Stimulated activated CD8-positive, alpha-beta memory T cell treated with anti-CD3 and anti-CD28 coated beads, Interleukin-4, amount 100 ng/mL, for 4 hours (primary cell): ENCODE measurements around the gene DDX3Y.

ENCODE experiments used
- DNase-seq, 2 donors: peaks; one replicate each; pipeline ENCODE4 v3.0.0-alpha.2; 2020; ENCODE audit warnings: low read depth in 2 of 2, low spot score in 1 of 2

Gene DDX3Y

GRCh38 chrY:12904618-12905516 lies at the start of gene DDX3Y:
Gene DDX3Y, plus strand, starts transcription at chrY:12904868. Its CDS starts 69 bp downstream, at chrY:12904937.
- DNase-seq = peak in 1 of 2 donors; percentile 57

GRCh38 chrY:12855791-12856275 lies 48.8 kb upstream of the DDX3Y start:
- no peak for DNase-seq

GRCh38 chrY:12867960-12868359 lies 36.7 kb upstream of the DDX3Y start:
- no peak for DNase-seq

GRCh38 chrY:12896973-12897372 lies 7.7 kb upstream of the DDX3Y start:
- no peak for DNase-seq

- no peak for DNase-seq
Measured at GRCh38 chrY:12898604-12899003, 6.1 kb upstream of the DDX3Y start.

GRCh38 chrY:12905517-12905872 lies 827 bp downstream of the DDX3Y start:
- peak in 1 of 2 donors; percentile 33 for DNase-seq

- DNase-seq = no peak
Measured at GRCh38 chrY:12905895-12906294, 1.2 kb downstream of the DDX3Y start.

- DNase-seq = no peak
Measured at GRCh38 chrY:12913541-12913940, 8.9 kb downstream of the DDX3Y start.

GRCh38 chrY:12928043-12928442 lies 23.4 kb downstream of the DDX3Y start:
- no peak for DNase-seq

GRCh38 chrY:12941725-12942687 lies 37.3 kb downstream of the DDX3Y start:
- no peak for DNase-seq
